A549 (cell line): ENCODE results near the gene ABCC3. TPM values are rescaled to one million over a fixed set of nuclear protein-coding genes. Genes with fewer than 3 reads are reported as not detected.

Source experiments
- ATAC-seq, 2 experiments: fragments of 200-7000 bp in 1 of 2; fragments of >200 bp in 1 of 2; cut with Nextera tagmentation in 1 of 2; cut with Tn5 transposase in 1 of 2; 3 replicates each; pipeline versions ENCODE4 v1.8.0 to v1.9.1; 2018 to 2020; ENCODE audit warnings: mild to moderate bottlenecking in 1 of 2, moderate library complexity in 1 of 2
- CTCF ChIA-PET: fragments of 300-600 bp; sonication (Branson Sonifier 250); formaldehyde crosslinking; extraction: SDS; loops from one replicate; lab custom pipeline; 2021; ENCODE audit warnings: antibody characterized with exemption, inconsistent platforms; lab: Yijun Ruan, JAX
- POLR2A ChIA-PET: fragments of 350-600 bp; formaldehyde crosslinking; extraction: SDS; loops from one replicate; lab custom pipeline; 2021; ENCODE audit warnings: antibody characterized with exemption, inconsistent platforms; lab: Yijun Ruan, JAX
- DNase-seq, 2 experiments: peaks; one replicate each; pipeline versions ENCODE4 v3.0.0 to v3.0.0-alpha.2; 2011 to 2016; ENCODE audit warnings: low read depth in 1 of 2, low spot score in 1 of 2
- FAIRE-seq: peaks from 2 replicates; lab custom pipeline; 2011; peaks lifted over from hg19 to GRCh38; lab: Jason Lieb, UNC
- H3K27ac ChIP-seq, 2 experiments: fragments of >200 bp; sonication (Bioruptor Twin); formaldehyde crosslinking; 3 replicates each; pipeline ENCODE4 v1.5.1; 2016 to 2017
- H3K4me1 ChIP-seq: fragments of >200 bp; sonication (Bioruptor Twin); formaldehyde crosslinking; 3 replicates; pipeline ENCODE4 v1.6.1; 2016
- H3K4me2 ChIP-seq: fragments of >200 bp; sonication (Bioruptor Twin); formaldehyde crosslinking; 3 replicates; pipeline ENCODE4 v1.6.1; 2016
- H3K4me3 ChIP-seq: fragments of >200 bp; sonication (Bioruptor Twin); formaldehyde crosslinking; 3 replicates; pipeline ENCODE4 v1.5.1; 2016
- H3K9me3 ChIP-seq: fragments of >200 bp; sonication (Bioruptor Twin); formaldehyde crosslinking; 3 replicates; pipeline ENCODE4 v1.6.1; 2016
- BHLHE40 ChIP-seq: IDR thresholded peaks from 2 replicates; pipeline ENCODE4 v1.6.1; 2012; ENCODE audit warnings: low read depth, low read length, inconsistent platforms
- CHD2 ChIP-seq: fragments of 150-350 bp; IDR thresholded peaks from 2 replicates; pipeline ENCODE4 v1.6.1; 2014; ENCODE audit warnings: low read length; ENCODE audit not compliant: partially characterized antibody
- EHF ChIP-seq: fragments of 250-450 bp; sonication (Bioruptor Pico); IDR thresholded peaks from 2 replicates; pipeline ENCODE4 v1.5.0; 2020; ENCODE audit warnings: mild to moderate bottlenecking
- FOSB ChIP-seq: fragments of 250-450 bp; sonication (Bioruptor Pico); IDR thresholded peaks from 2 replicates; pipeline ENCODE4 v1.5.0; 2020; ENCODE audit warnings: mild to moderate bottlenecking, moderate library complexity
- FOXS1 ChIP-seq: fragments of 250-450 bp; sonication (Bioruptor Pico); IDR thresholded peaks from 2 replicates; pipeline ENCODE4 v1.5.0; 2020; ENCODE audit warnings: mild to moderate bottlenecking, moderate library complexity
- HOXB13 ChIP-seq: fragments of 250-450 bp; sonication (Bioruptor Pico); IDR thresholded peaks from 2 replicates; pipeline ENCODE4 v1.5.0; 2020; ENCODE audit warnings: low read depth, mild to moderate bottlenecking, moderate library complexity
- MAFK ChIP-seq: fragments of 450-650 bp; IDR thresholded peaks from 2 replicates; pipeline ENCODE4 v1.6.1; 2014; ENCODE audit not compliant: partially characterized antibody
- MAZ ChIP-seq: fragments of 150-350 bp; IDR thresholded peaks from 2 replicates; pipeline ENCODE4 v1.6.1; 2014; ENCODE audit warnings: antibody characterized with exemption, low read depth, low read length, borderline replicate concordance
- MYC ChIP-seq: IDR thresholded peaks from 2 replicates; pipeline ENCODE4 v1.6.1; 2012; ENCODE audit warnings: mild to moderate bottlenecking, inconsistent platforms, low read length, improper control_type of control experiment, borderline replicate concordance
- NFE2L2 ChIP-seq: fragments of 150-350 bp; conservative IDR thresholded peaks from 2 replicates; pipeline ENCODE4 v1.6.1; 2014; ENCODE audit warnings: low read length
- NPAS2 ChIP-seq: fragments of 250-450 bp; sonication (Bioruptor Pico); IDR thresholded peaks from 2 replicates; pipeline ENCODE4 v1.8.0; 2022; ENCODE audit warnings: mild to moderate bottlenecking, moderate library complexity, borderline replicate concordance
- RAD21 ChIP-seq, 2 experiments: fragments of >200 bp in 1 of 2; sonication (Bioruptor Twin) in 1 of 2; formaldehyde crosslinking in 1 of 2; IDR thresholded peaks in 1 of 2; conservative IDR thresholded peaks in 1 of 2; 2 replicates in 1 of 2; 3 replicates in 1 of 2; pipeline ENCODE4 v1.6.1; 2012 to 2018; ENCODE audit warnings: inconsistent platforms in 1 of 2
- RFX5 ChIP-seq: fragments of 450-650 bp; IDR thresholded peaks from 2 replicates; pipeline ENCODE4 v1.7.1; 2014; ENCODE audit warnings: antibody characterized with exemption, mild to moderate bottlenecking, moderate library complexity
- SREBF2 ChIP-seq: fragments of 450-650 bp; IDR thresholded peaks from 2 replicates; pipeline ENCODE4 v1.6.1; 2014; ENCODE audit warnings: mild to moderate bottlenecking, moderate library complexity
- TFCP2L1 ChIP-seq: fragments of 250-450 bp; sonication (Bioruptor Pico); IDR thresholded peaks from 2 replicates; pipeline ENCODE4 v1.5.0; 2021; ENCODE audit warnings: mild to moderate bottlenecking
- TP53 ChIP-seq: fragments of 250-450 bp; sonication (Bioruptor Pico); IDR thresholded peaks from 2 replicates; pipeline ENCODE4 v1.5.0; 2021; ENCODE audit warnings: mild to moderate bottlenecking, moderate library complexity
- ZFP36 ChIP-seq: fragments of 450-650 bp; IDR thresholded peaks from 2 replicates; pipeline ENCODE4 v1.6.1; 2014; ENCODE audit warnings: borderline replicate concordance; ENCODE audit not compliant: partially characterized antibody
- ZNF302 ChIP-seq: fragments of 250-450 bp; sonication (Bioruptor Pico); IDR thresholded peaks from 2 replicates; pipeline ENCODE4 v1.9.0; 2021; ENCODE audit warnings: inconsistent platforms, mild to moderate bottlenecking, moderate library complexity
- ZSCAN20 ChIP-seq: fragments of 250-450 bp; sonication (Bioruptor Pico); IDR thresholded peaks from 2 replicates; pipeline ENCODE4 v1.8.0; 2022; ENCODE audit warnings: mild to moderate bottlenecking, moderate library complexity
- WGBS: methylation state at CpG from one replicate; pipeline ENCODE4 v1.1.6; 2017; ENCODE audit errors: missing lambda C conversion rate; 5-methylcytosine and 5-hydroxymethylcytosine counted together
- polyA plus RNA-seq, 4 experiments: library from polyadenylated mRNA; depleted of rRNA in 3 of 4; stranded (reverse); fragments of >200 nt; fragmentation: RNase III in 1 of 4; extraction: RNeasy Plus Mini Kit Qiagen cat#74134 plus additional on column Dnase treatment in 1 of 4; gene quantifications; 2 replicates in 3 of 4; 3 replicates in 1 of 4; pipeline ENCODE4 v1.2.3, GENCODE V29; 2011 to 2017
- TF ChIP-seq, protein P1 (sequence below): fragments of >200 bp; sonication (Bioruptor Twin); formaldehyde crosslinking; IDR thresholded peaks from 2 replicates; pipeline ENCODE4 v1.6.1; 2016
- TF ChIP-seq, protein P2 (sequence below): IDR thresholded peaks from 2 replicates; pipeline ENCODE4 v1.6.1; 2012
- TF ChIP-seq, protein P3 (sequence below): IDR thresholded peaks from 2 replicates; pipeline ENCODE4 v1.6.1; 2012; ENCODE audit warnings: low read depth, borderline replicate concordance
- TF ChIP-seq, protein P4 (sequence below): fragments of 150-350 bp; IDR thresholded peaks from 2 replicates; pipeline ENCODE4 v1.6.1; 2014; ENCODE audit warnings: low read depth, mild to moderate bottlenecking, low read length
- TF ChIP-seq, protein P5 (sequence below): IDR thresholded peaks from 2 replicates; pipeline ENCODE4 v1.6.1; 2012

ABCC3 gene
- polyA plus RNA-seq, 2 of the 4 experiments (the other 2 are of a cell fraction) = 248 to 342 TPM

DNA sequence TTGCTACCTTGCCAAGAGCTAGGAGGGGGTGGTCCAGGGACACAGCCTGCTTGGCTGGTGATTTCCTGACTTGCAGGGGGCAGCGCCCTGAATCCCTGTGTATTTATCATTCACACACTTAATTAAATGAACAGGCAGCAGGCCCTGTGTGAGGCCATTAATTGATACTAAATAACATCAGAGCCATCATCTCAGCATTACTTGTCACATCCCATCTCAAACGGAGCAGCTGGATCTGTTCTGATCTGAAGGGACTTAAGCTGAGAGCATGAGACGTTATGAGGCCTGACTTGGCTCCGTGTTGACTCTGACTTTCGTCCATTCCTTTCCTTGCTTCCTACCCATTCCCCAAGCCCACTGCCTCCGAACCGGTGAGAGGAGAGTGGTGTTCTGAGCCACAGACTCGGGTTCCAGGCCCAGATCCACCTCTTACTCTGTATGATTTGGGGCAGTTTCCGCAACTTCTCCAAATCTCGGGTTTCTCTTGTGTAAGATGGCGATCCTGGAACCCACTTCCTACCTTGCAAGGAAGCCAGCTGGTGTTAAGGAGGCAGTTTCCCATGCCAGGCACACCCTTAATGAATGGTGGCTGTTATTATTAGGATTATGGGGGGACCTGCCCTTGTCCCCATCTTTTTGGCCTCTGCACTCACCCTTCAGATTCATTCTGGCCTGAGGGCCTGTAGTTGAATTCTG, 40.4 kb upstream of the ABCC3 start:
- no peak for DNase-seq
- no peak for ATAC-seq
- no peaks in the 10 kb centered on the region for H3K4me1 ChIP-seq
- TF ChIP-seq MAZ (no peak), RFX5 (no peak), TFCP2L1 (no peak), TP53 (no peak), ZNF302 (no peak), FOSB (no peak), EHF (CRISPR knock-in tag) (no peak), ZSCAN20 (CRISPR knock-in tag) (no peak), CHD2 (no peak), MAFK (no peak), MYC (no peak), FOXS1 (CRISPR knock-in tag) (no peak)
- TF ChIP-seq, protein P1, sequence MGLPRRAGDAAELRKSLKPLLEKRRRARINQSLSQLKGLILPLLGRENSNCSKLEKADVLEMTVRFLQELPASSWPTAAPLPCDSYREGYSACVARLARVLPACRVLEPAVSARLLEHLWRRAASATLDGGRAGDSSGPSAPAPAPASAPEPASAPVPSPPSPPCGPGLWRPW = no peak
- TF ChIP-seq, protein P2, sequence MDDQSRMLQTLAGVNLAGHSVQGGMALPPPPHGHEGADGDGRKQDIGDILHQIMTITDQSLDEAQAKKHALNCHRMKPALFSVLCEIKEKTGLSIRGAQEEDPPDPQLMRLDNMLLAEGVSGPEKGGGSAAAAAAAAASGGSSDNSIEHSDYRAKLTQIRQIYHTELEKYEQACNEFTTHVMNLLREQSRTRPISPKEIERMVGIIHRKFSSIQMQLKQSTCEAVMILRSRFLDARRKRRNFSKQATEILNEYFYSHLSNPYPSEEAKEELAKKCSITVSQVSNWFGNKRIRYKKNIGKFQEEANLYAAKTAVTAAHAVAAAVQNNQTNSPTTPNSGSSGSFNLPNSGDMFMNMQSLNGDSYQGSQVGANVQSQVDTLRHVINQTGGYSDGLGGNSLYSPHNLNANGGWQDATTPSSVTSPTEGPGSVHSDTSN = no peak
- TF ChIP-seq, protein P3, sequence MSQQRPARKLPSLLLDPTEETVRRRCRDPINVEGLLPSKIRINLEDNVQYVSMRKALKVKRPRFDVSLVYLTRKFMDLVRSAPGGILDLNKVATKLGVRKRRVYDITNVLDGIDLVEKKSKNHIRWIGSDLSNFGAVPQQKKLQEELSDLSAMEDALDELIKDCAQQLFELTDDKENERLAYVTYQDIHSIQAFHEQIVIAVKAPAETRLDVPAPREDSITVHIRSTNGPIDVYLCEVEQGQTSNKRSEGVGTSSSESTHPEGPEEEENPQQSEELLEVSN = no peak
- TF ChIP-seq, all 56 proteins: peak for 0
- H3K27ac ChIP-seq = no peak overlapping the region
- no peak overlapping the region for H3K4me2 ChIP-seq
- CTCF ChIA-PET = interaction anchor here (0.8 to 2.2 kb wide), 3 partner anchors 32 to 45 kb away, joined by 3 to 10 read pairs (median 4); no protein-coding TSS in a partner anchor
- WGBS = 82% methylated on average over 11 of the region's 11 CpGs
- no peak overlapping the region for H3K4me3 ChIP-seq
- POLR2A ChIA-PET = no interaction called here
- no peak for FAIRE-seq
- H3K9me3 ChIP-seq = no peaks in the 10 kb centered on the region

DNA sequence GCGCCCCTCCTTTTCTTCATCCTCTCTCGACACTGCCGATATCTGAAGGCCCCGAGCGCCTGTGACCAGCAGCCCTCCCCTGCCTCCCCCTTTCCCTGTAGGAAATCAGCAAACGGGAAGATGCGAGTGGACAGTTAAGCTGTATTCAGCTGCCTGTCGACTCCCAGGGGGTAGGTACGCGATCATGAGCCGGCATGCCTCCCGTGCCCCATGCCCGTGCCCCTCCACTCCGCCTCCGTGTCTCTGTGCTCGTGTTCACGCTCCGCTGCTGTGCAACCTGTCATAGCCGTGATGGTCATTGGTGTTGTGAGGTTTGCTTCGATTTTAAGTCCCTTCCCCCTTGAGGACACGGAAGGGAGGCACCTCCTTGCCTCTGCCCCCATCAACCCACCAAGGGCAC, 39.8 kb upstream of the ABCC3 start:
- ATAC-seq (no peak), FAIRE-seq (no peak), DNase-seq (no peak)
- H3K4me3 ChIP-seq = no peak overlapping the region
- TF ChIP-seq BHLHE40 = no peak
- no peak for TF ChIP-seq RAD21 (conservative IDR thresholded peaks at IDR 0.05 in 1 of 2, IDR thresholded peaks at IDR 0.05 in 1 of 2)
- no peak for TF ChIP-seq HOXB13 (CRISPR knock-in tag)
- TF ChIP-seq NPAS2 = no peak
- no peak for TF ChIP-seq ZFP36
- TF ChIP-seq MAFK = no peak
- no peak for TF ChIP-seq NFE2L2
- TF ChIP-seq SREBF2 = no peak
- no peak for TF ChIP-seq EHF (CRISPR knock-in tag)
- no peak for TF ChIP-seq FOSB
- TF ChIP-seq TP53 = no peak
- TF ChIP-seq, protein P3 = no peak
- TF ChIP-seq, protein P4, sequence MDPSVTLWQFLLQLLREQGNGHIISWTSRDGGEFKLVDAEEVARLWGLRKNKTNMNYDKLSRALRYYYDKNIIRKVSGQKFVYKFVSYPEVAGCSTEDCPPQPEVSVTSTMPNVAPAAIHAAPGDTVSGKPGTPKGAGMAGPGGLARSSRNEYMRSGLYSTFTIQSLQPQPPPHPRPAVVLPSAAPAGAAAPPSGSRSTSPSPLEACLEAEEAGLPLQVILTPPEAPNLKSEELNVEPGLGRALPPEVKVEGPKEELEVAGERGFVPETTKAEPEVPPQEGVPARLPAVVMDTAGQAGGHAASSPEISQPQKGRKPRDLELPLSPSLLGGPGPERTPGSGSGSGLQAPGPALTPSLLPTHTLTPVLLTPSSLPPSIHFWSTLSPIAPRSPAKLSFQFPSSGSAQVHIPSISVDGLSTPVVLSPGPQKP = no peak
- TF ChIP-seq, protein P5, sequence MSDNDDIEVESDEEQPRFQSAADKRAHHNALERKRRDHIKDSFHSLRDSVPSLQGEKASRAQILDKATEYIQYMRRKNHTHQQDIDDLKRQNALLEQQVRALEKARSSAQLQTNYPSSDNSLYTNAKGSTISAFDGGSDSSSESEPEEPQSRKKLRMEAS = no peak
- no peak for TF ChIP-seq CHD2
- H3K4me2 ChIP-seq = no peak overlapping the region
- ChIA-PET CTCF (interaction anchor here (1.4 kb wide), 1 partner anchor 44 kb away, joined by 4 read pairs; no protein-coding TSS in a partner anchor), POLR2A (no interaction called here)
- H3K27ac ChIP-seq = no peak overlapping the region
- no peaks in the 10 kb centered on the region for H3K4me1 ChIP-seq
- H3K9me3 ChIP-seq = no peaks in the 10 kb centered on the region
- 90% methylated on average over 21 of the region's 21 CpGs for WGBS
